ENCODE results near the gene RTCA. TPM values are rescaled to one million over a fixed set of nuclear protein-coding genes. Genes with fewer than 3 reads are reported as not detected.
"Not testable (repeated sequence)": the region's sequence is repeated elsewhere in the genome, so short reads cannot be mapped to it uniquely, and the experiment has no call there.

Gene RTCA
- polyA plus RNA-seq (ENCODE audit: insufficient read length in 4 of 4), result 10 to 100 TPM; 33.2 to 36.6 (median 34.8) TPM

DNA sequence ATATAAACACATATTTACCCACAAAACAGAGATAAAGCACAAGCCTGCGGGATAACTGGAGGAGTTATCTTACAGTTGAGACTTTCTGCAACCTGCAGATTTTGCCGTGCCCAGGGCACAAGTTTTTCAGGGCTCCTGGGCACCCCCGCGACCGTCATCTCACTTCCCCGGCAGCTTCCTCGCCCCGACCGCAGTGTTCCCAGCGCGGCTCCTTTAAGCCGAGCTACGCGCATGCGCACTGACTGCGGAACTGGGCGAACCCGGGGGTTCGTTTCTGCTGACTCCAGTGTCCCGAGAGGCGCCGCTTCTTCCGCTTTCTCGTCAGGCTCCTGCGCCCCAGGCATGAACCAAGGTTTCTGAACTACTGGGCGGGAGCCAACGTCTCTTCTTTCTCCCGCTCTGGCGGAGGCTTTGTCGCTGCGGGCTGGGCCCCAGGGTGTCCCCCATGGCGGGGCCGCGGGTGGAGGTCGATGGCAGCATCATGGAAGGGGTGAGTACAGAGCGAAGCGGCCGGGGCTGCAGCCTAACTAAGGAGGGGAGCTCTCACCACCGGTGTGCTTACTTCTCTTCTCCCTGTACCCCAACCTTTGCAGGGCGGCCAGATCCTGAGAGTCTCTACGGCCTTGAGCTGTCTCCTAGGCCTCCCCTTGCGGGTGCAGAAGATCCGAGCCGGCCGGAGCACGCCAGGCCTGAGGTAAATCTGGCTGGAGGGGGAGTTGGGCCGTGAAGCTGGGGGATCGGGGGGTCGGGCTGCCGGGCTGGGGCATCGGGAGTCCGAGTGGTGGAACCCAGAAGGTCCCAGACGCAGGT is at the start of gene RTCA:
TSS of gene RTCA (plus strand) at position 286 of the 810 bp plus-strand sequence. CDS start at position 446, 160 bp downstream.
- peak; percentile 90 to 94 (median 94) for DNase-seq (ENCODE audit: low read depth in 4 of 4, low spot score in 3 of 4)

DNA sequence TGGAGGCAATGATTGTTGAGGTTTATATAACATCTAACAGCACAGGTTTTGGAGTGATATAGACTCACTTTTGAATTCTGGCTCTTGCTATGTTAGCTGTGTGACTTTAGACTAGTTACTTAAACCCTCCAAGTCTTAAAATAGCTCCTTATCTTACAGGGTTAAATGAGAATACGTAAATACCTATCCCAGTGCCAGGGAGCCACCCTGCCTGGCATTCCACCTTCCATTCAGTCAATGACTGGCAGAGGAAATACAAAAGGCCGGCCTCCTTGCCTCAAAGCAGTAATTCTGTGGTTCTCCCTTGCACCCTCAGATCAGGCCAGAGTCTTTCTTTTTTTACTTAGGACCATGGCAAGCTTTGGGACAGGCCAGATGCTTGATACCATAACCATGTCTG is 48.2 kb upstream of the RTCA start:
- DNase-seq (ENCODE audit: low read depth in 4 of 4, low spot score in 3 of 4), result no peak

DNA sequence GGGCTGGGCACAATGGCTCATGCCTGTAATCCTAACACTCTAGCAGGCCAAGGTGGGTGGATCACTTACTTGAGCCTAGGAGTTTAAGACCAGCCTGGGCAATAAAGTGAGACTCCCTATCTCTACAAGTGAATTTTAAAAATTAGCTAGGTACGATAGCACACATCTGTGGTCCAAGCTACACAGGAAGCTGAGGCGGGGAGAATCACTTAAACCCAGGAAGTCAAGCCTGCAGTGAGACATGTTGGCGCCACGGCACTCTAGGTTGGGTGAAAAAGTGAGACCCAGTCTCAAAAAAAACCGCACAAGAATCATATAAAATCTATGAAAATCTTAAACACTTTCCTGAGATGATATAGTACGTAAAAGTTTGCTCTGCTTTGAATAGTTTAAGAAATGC is 46.6 kb upstream of the RTCA start:
- DNase-seq (ENCODE audit: low read depth in 4 of 4, low spot score in 3 of 4), result no peak

DNA sequence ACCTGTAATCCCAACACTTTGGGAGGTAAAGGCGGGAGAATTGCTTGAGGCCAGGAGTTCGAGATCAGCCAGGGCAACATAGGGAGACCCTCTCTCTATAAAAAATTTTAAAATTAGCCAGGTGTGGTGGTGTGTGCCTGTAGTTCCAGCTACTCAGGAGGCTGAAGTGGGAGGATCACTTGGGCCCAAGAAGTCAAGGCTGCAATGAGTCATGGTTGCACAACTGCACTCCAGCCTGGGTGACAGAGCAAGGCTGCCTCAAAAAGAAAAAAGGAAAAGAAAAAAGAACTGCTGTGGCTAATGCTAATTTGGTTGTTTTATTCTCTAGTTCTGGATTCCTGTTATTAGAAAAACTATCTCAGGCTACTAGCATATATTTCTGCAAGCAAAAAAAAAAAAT is 46.1 kb upstream of the RTCA start:
- no peak for DNase-seq (ENCODE audit: low read depth in 4 of 4, low spot score in 3 of 4)

DNA sequence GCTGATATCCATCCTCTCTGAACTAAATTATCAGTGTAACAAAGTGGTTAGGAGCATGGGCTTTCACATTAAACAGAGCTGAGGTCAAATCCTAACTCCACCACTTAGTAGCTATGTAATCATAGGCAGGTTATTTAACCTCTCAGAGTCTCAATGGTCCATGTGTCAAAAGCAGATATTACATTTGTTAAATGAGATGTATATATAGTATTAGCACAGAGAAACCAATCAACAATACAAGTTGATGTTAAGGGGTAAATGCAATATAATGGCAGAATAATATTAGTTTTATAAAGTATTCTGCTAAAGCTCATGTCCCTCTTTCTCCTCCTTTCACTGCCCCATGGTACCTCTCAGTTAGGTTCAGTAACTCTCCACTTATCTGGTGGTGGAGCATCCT is 43.6 kb upstream of the RTCA start:
- no peak for DNase-seq (ENCODE audit: low read depth in 4 of 4, low spot score in 3 of 4)

DNA sequence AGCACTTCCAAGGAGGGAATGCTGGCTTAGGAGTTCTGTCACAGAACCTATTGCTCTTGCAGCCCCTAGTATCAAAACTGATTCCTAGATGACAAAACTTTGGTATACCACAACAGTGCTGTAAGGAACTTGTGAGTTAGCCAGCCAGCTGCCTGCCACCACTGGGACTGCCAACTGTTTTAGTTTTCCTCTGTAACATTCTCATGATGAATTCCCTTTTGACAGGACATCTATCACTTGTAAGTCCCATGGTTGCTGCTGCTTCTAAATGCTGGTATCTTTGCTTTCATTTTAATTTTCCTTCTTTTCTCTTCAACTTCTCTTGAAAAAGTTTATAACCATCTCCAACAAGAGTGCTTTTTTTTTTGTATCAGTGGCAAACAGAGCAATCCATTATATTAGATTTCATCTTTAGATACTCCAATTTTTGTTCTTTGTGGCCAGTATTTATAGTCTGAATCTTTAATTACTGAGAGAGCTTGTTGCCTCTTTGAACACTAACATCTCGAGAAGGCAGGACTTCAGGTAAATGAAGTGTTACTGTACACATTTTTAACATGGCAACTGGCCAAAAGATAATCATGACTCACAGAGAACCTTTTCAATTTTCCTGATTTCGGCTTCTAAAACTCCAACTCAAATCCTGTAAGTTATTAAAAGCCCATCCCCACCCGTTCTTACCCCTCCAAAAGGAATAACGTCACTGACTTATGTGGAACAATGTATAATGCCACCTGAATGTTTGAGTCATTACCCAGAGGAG is 36.2 kb upstream of the RTCA start:
- no peak for DNase-seq (ENCODE audit: low read depth in 4 of 4, low spot score in 3 of 4)

DNA sequence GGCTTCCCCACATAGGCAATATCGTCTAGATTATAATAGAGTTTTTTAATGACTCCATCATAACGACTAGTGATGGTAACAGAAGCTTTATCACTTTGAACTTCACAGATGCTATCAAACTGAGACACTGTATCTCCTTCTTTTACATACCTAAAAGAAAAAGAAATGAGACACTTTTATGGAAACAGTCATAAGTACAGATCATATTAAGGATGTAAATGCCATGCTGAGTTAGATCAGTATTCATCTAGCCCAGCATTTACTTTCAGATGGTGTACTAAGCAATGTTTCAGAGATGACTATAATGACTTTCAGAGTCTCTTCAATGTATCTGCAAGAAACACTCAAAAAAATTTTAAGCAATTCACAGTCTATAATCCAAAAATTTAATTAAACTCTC is 35.3 kb upstream of the RTCA start:
- no peak for DNase-seq (ENCODE audit: low read depth in 4 of 4, low spot score in 3 of 4)

DNA sequence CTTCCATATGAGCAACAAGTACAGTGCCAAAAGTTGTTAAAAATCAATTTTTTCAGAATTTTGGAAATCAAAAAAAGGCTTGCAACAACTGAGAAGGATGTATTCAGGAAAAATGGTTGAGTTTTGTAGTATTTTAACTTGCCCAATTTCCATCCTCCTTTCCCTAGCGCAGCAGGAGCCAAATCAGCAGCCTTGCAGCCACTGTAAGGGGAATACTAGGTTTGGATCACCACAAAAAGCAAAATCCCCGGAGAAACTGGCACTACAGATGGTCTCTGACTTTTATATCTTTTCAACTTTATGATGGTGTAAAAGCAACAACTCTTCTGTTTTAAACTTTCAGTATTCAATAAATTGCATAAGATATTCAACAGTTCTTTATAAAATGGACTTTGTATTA is 34.3 kb upstream of the RTCA start:
- no peak for DNase-seq (ENCODE audit: low read depth in 4 of 4, low spot score in 3 of 4)

DNA sequence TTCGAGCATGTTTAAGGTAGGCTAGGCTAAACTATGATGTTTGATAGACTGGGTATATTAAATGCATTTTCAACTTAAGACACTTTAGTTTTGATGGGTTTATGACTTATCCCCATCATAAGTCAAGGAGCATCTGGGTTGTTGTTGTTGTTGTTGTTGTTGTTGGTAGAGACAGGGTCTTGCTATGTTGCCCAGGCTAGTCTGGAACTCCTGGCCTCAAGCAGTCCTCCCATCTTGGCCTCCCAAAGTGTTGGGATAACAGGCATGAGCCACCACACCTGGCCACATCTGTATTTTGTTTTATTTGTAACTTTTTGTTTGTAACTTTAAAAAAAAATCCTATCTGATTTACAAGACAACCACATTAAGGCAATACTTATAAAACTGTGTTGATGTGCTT is 33.9 kb upstream of the RTCA start:
- no peak for DNase-seq (ENCODE audit: low read depth in 4 of 4, low spot score in 3 of 4)

DNA sequence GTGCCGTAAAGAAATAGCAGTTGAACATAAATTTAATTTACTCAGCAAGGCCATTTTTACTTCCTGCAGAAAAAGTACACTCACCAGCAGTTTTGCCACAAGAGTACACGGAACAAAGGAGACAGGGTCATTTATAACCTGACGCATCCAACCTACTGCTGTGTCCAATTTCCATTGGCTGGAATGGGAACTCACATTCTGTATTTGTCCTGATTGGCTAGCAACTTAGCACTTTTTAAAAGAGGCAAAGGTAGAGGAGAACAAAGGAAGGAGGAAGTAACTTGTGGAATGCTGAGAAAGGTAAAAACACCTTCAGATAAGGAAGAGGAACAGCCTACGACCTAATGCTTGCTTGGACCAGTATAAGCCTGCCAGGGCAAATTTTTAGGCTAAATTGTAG is 32.5 kb upstream of the RTCA start:
- DNase-seq (ENCODE audit: low read depth in 4 of 4, low spot score in 3 of 4), result not testable (repeated sequence)

DNA sequence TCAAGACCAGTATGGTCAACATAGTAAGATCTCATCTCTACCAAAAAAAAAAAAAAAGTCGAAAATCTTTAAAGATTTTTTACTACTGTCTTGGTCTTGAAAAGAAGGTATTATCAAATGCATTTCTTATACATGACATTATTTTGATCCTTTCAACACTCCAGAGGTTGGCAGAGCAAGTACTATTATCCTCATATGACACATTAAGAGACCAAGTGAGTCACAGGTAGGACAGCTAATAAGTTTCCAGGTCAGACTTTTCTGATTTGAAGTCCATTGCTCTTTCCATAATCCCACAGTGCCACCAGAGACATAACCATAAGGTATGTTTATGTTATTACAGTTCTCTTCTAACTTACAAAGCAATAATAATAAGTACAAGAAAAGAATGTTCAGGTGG is 31.6 kb upstream of the RTCA start:
- DNase-seq (ENCODE audit: low read depth in 4 of 4, low spot score in 3 of 4), result no peak

DNA sequence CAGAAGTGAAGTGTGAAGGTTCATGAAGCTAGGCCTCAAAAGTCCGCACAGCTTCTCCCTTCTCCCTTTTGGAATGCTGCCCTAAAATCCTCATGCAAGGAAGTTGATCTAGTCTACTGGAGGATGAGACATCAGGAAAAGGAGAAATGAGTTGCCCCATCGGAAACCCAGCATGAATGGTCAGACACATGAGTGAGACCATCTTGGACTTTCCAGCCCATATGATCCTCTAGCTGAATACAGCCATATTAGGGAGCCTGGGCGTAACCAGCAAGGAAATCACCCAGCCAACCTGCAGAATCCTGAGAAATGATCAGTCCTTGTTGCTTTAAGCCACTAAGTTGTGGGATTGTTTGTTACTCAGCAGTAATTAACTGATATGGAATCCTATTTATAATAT is 28.9 kb upstream of the RTCA start:
- DNase-seq (ENCODE audit: low read depth in 4 of 4, low spot score in 3 of 4), result no peak

DNA sequence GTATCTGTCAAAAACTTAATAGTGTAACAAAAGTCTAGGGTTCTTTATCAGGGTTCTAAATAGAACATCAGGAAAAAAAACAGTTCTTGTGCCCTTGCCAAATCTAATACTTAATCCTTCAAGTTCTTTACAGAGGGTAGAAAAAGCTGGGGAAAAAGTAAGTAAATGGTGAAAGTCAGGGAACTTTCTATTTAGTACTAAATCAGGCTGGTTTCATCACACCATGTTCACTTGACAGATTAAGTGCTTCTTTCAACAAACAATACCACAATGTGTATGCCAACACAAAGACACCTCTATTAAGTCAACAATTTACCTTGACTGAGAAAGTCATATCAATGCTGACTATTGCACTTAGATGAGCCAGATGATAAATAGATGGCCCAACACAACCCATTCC is 26.1 kb upstream of the RTCA start:
- DNase-seq (ENCODE audit: low read depth in 4 of 4, low spot score in 3 of 4), result no peak

DNA sequence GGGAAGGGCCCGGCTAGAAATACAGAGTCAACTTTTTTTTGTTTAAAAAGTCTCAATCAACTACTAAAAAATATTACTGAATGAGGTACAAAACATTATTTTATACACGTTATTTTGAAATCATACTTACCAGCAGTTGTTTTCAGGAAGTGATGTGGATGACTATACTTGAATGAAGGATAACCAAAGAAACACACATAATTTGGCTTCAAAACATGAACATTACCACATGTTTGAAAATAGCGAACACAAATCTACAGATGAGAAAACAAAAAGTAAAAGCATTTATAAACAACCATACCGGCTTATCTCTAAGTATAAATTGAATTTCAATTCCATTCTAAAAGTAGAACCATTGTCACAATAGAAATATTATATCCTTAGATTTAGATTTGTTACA is 25.4 kb upstream of the RTCA start:
- no peak for DNase-seq (ENCODE audit: low read depth in 4 of 4, low spot score in 3 of 4)

DNA sequence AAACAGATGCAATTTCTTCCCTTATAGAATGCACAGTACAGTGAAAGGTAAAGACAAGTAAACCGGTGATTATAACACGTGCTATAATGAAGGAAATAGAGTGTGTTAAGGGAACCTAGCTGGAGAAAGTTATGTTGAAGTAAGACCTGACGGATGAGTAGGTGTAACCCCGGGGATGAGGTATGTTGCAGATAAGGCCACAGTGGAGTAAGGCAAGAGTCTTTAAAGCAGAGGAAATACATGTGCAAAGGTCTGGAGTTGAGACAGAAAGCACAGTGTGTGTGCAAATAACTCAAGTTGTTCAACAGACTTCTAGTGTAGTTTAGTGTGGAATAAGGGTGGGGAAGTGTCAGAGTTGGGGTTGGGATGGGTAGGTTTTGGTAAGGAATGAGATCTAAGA is 19.3 kb upstream of the RTCA start:
- no peak for DNase-seq (ENCODE audit: low read depth in 4 of 4, low spot score in 3 of 4)

DNA sequence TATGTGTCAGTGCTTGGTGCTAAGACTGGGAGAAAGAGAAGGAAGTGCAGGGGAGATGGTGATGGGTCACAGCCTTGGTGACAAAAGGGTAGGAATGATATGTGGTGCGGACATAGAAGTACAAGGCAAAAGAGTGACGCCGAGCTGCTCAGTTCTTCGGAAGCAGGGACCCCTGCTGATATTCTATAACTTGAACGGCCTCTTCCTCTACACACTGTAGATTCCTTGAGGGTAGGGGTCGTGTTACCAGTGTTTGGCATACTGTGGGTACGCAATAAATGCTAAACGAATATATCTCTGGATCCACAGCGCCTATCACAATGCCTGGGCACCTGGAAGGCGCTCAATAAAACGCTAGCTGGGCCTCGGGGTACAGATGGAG is 16.9 kb upstream of the RTCA start:
- DNase-seq (ENCODE audit: low read depth in 4 of 4, low spot score in 3 of 4), result no peak

DNA sequence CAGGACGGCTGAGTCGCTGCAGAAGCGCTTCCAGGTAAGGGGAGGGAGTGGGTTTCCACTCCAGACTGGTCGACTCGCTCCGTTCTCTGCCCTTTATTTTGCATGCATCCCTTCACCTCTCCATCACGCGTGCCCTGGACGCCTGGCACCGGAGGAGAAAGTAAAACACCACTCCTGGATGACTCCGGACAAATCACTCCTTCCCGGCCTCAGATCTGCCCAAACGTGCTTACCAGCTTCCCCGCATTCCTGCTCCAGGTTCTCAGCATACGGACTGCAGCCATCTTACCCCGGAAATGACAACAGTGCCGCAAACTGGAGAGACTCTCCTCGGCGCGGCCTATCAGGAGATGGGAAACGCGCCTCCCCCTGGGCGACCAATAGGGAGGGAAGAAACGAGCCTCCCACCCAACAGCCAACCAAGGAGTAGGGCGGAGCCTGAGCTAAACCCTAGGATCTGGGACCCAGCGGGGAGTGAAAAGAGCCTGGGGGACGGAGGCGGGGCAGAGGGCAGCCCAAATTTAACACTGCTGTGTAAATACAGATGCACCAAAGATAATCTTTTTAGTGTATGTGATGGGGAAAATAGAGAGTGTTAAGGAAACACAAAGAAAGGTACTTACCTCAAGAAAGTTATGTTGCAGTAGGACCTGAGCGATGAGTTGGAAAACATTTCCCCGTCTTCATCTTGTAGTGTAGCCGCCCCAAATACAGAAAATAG is 16.3 kb upstream of the RTCA start, which contains the start of gene DBT:
TSS of gene DBT (minus strand) at position 298 of the 721 bp plus-strand sequence. CDS start at position 284, 14 bp downstream.
- peak; percentile 84 to 95 (median 92) for DNase-seq (ENCODE audit: low read depth in 4 of 4, low spot score in 3 of 4)

DNA sequence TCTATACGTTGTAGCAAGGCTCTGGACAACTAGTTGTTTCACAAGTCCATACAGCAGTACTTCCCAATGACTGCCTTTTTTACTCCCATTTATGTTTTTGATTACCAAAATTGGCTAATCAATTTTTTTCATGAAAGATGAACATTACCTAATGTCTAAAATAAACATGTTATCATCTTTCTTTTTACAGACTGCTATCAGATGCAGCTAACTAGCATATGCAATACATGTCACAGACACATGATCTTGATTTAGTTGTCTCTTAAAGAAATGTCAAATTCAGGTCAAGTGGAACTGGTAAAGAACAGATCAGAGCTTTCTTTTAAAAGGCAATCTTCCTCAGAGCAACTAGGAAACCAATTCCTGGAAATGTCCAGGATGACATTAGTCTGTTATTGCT is 15.8 kb upstream of the RTCA start:
- DNase-seq (ENCODE audit: low read depth in 4 of 4, low spot score in 3 of 4), result no peak

DNA sequence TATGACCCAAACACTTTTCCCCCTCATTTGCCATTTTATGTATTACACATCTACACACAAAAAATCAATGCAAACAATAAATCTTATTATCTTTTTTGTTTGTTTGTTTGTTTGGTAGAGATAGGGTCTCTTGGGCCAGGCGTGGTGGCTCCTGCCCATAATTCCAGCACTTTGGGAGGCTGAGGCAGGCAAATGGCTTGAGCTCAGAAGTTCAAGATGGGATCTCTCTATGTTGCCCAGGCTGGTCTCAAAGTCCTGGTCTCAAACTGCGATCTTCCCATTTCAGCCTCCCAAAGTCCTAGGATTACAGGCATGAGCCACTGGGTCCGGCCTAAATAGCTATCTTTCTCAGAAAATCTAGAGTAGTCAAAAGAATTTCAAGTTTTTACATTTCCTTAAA is 15.2 kb upstream of the RTCA start:
- no peak for DNase-seq (ENCODE audit: low read depth in 4 of 4, low spot score in 3 of 4)

DNA sequence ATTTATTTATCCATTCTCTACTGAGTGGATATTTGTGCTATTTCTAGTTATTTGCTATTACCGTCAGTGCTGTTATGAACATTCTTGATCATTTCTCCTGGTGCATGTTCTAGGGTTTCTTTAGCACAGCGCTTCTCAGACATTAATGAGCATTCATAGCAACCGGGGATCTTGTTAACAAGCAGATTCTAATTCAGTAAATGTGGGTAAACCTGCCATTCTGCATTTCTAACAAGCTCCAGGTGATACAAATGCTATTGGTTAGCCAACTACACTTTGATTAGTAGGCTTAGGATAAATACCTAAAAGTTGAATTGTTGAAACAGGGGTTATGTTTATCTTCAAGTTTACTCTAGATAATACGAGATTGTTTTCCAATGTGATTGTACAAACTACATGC is 13.1 kb upstream of the RTCA start:
- no peak for DNase-seq (ENCODE audit: low read depth in 4 of 4, low spot score in 3 of 4)

DNA sequence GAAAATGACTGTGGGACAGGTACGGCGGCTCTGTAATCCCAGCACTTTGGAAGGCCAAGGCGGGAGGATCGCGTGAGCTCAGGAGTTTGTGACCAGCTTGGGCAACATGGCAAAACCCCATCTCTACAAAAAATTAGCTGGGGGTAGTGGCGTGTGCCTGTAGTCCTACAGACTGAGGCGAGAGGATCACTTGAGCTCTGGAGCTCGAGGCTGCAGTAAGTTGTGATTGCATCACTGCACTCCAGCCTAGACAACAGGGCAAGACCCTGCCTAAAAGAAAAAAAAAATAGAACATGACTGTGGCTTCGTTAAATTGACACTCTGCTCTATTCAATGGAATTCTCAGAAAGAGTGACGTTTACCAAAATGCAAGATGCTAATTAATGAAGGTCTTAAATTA is 12.5 kb upstream of the RTCA start:
- no peak for DNase-seq (ENCODE audit: low read depth in 4 of 4, low spot score in 3 of 4)
